K562 (cell line): ENCODE data around the gene LYPD4.
"Not testable (repeated sequence)": the region's sequence is repeated elsewhere in the genome, so short reads cannot be mapped to it uniquely, and the experiment has no call there.

Source experiments
- FOXJ3 ChIP-seq: sonication (generic); formaldehyde crosslinking; IDR thresholded peaks from 2 replicates; pipeline ENCODE4 v1.4.0; 2020; ENCODE audit warnings: mild to moderate bottlenecking, missing genetic modification reagents
- MCM7 ChIP-seq, 2 experiments: fragments of 450-650 bp; IDR thresholded peaks; 2 replicates each; pipeline ENCODE4 v1.6.1; 2016 to 2018
- NFATC3 ChIP-seq: fragments of 450-650 bp; IDR thresholded peaks from 2 replicates; pipeline ENCODE4 v1.6.1; 2017; ENCODE audit warnings: mild to moderate bottlenecking
- RAD51 ChIP-seq: fragments of 450-650 bp; IDR thresholded peaks from 2 replicates; pipeline ENCODE4 v1.7.1; 2016; ENCODE audit warnings: low read depth, mild to moderate bottlenecking, borderline replicate concordance
- SIN3A ChIP-seq, 2 experiments: fragments of 150-350 bp in 1 of 2; IDR thresholded peaks; 2 replicates each; pipeline ENCODE4 v1.6.1; 2011 to 2016; ENCODE audit warnings: borderline replicate concordance in 2 of 2, low read depth in 2 of 2, low read length in 2 of 2, mild to moderate bottlenecking in 2 of 2, moderate library complexity in 2 of 2; ENCODE audit not compliant: control insufficient read depth in 1 of 2

DNA sequence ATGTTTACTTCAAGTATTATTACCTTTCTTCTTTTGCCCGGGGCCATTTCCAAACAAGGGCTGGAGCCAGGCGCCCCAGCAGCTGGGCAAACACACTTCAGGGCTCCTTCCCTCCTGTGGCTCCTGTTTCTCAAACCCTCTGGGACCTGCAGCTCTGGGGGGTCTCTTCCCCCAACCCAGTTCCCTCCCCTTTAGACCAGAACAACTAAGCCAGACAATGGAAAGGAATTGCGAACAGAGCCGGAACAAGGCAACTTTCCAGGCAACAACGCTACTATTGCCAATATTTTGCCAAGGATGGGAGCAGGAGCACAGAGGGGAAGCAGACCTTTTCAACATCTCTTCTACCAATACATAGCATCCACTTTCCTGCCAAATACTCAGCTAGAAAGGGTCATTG, 55.4 kb downstream of the LYPD4 start:
- TF ChIP-seq MCM7 (IDR thresholded peaks at IDR 0.05); SIN3A (IDR thresholded peaks at IDR 0.05; ENCODE audit: borderline replicate concordance in 2 of 2, control insufficient read depth in 1 of 2, low read depth in 2 of 2, low read length in 2 of 2); NFATC3; FOXJ3 (CRISPR knock-in tag); RAD51: not testable (repeated sequence)
